DOHH2 (cell line): ENCODE data around the gene ARHGEF7.

ENCODE experiments used
- EZH2phosphoT487 ChIP-seq: fragments of 200-600 bp; sonication (generic); IDR thresholded peaks from 2 replicates; pipeline ENCODE4 v1.6.1; 2017; ENCODE audit warnings: borderline replicate concordance, mild to moderate bottlenecking, antibody characterized with exemption, low read length, moderate library complexity, mixed read lengths
- TF ChIP-seq, protein P1 (sequence below): fragments of 200-600 bp; sonication (generic); IDR thresholded peaks from one replicate; pipeline ENCODE4 v1.5.1; 2014; ENCODE audit warnings: antibody characterized with exemption, mild to moderate bottlenecking, low read depth, low read length; ENCODE audit not compliant: poor library complexity, severe bottlenecking

DNA sequence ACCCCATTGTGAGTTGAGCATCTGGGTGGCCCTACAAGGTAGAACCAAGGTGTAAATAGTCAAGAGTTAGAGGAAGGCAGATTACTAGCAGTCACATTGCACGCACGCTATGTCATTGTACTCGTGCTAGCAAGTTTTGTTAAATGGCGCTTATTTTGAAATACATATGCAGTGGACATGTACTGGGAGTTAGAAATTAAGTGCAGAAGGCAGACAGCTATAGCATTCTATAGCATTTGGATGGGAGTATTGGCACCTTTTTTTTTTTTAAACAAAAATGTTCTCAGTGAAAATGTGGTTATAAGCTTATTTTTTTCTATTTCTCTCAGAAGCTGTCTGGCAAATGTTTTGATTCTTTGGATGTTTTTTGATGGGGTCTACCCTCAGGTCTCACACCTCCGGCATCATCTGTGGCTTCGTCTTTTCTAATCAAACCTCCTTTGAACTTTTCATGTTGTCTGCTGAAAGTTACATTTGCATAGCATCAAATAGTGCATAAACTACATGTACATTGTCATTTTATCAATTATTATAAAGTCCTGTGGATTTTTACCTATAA, 68.1 kb downstream of the ARHGEF7 start:
- TF ChIP-seq, protein P1, sequence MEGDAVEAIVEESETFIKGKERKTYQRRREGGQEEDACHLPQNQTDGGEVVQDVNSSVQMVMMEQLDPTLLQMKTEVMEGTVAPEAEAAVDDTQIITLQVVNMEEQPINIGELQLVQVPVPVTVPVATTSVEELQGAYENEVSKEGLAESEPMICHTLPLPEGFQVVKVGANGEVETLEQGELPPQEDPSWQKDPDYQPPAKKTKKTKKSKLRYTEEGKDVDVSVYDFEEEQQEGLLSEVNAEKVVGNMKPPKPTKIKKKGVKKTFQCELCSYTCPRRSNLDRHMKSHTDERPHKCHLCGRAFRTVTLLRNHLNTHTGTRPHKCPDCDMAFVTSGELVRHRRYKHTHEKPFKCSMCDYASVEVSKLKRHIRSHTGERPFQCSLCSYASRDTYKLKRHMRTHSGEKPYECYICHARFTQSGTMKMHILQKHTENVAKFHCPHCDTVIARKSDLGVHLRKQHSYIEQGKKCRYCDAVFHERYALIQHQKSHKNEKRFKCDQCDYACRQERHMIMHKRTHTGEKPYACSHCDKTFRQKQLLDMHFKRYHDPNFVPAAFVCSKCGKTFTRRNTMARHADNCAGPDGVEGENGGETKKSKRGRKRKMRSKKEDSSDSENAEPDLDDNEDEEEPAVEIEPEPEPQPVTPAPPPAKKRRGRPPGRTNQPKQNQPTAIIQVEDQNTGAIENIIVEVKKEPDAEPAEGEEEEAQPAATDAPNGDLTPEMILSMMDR: no peak
- TF ChIP-seq EZH2phosphoT487: no peak
